Measurements from ENCODE around the gene KCNK15. TPM values are rescaled to one million over a fixed set of nuclear protein-coding genes. Genes with fewer than 3 reads are reported as not detected.

KCNK15 gene
- total RNA-seq, 1 experiment from 2014 or later: 0.33 TPM

GRCh38 chr20:44737116-44737515 lies 8.5 kb upstream of the KCNK15 start:
- Histone ChIP-seq H3K18ac (ENCODE audit: insufficient read length, low read depth, low read length) (no peak overlapping the region), H3K27ac (ENCODE audit: insufficient read length, low read depth, low read length) (no peak overlapping the region), H3K23me2 (ENCODE audit: insufficient read length, low read depth, low read length, poor library complexity, severe bottlenecking) (no peaks in the 10 kb centered on the region), H4K5ac (ENCODE audit: insufficient read length, low read depth, low read length) (no peak overlapping the region), H3K79me1 (ENCODE audit: insufficient read depth, low read depth, low read length, poor library complexity, severe bottlenecking) (no peaks in the 10 kb centered on the region), H2BK5ac (ENCODE audit: insufficient read length, low read length) (no peak overlapping the region), H3K4me2 (ENCODE audit: insufficient read depth, insufficient read length, low read length) (no peak overlapping the region), H3K4ac (ENCODE audit: low read depth, low read length) (no peak overlapping the region), H3K4me1 (ENCODE audit: insufficient read depth, low read length) (no peaks in the 10 kb centered on the region), H3K23ac (ENCODE audit: insufficient read length, low read depth, low read length) (no peak overlapping the region), H3K14ac (ENCODE audit: insufficient read depth, low read length) (no peak overlapping the region), H2BK120ac (ENCODE audit: low read depth, low read length, poor library complexity, severe bottlenecking) (no peak overlapping the region), H2AK5ac (ENCODE audit: insufficient read length, low read length) (no peak overlapping the region), H2AFZ (ENCODE audit: low read length) (no peak overlapping the region), H2BK12ac (ENCODE audit: insufficient read length, low read depth, low read length) (no peak overlapping the region), H3K56ac (ENCODE audit: insufficient read length, low read depth, low read length) (no peak overlapping the region), H3K9ac (ENCODE audit: extremely low read depth, insufficient read length, low read length) (no peak overlapping the region), H3K27me3 (ENCODE audit: insufficient read depth, low read length) (no peaks in the 10 kb centered on the region), H4K20me1 (ENCODE audit: control insufficient read depth, insufficient read depth, insufficient read length) (no peaks in the 10 kb centered on the region), H2BK15ac (ENCODE audit: low read depth, low read length) (no peak overlapping the region), H4K91ac (ENCODE audit: insufficient read length, low read depth, low read length) (no peak overlapping the region), H3K9me3 (ENCODE audit: control insufficient read depth, low read depth, low read length) (no peaks in the 10 kb centered on the region), H2BK20ac (ENCODE audit: low read depth, low read length, poor library complexity, severe bottlenecking) (no peak overlapping the region), H3T11ph (ENCODE audit: low read length) (no peak overlapping the region), H3K79me2 (ENCODE audit: insufficient read depth, low read length) (no peaks in the 10 kb centered on the region), H4K8ac (replicated peaks; ENCODE audit: insufficient read length, low read depth, low read length) (no peak overlapping the region)
- TF ChIP-seq, protein P1, sequence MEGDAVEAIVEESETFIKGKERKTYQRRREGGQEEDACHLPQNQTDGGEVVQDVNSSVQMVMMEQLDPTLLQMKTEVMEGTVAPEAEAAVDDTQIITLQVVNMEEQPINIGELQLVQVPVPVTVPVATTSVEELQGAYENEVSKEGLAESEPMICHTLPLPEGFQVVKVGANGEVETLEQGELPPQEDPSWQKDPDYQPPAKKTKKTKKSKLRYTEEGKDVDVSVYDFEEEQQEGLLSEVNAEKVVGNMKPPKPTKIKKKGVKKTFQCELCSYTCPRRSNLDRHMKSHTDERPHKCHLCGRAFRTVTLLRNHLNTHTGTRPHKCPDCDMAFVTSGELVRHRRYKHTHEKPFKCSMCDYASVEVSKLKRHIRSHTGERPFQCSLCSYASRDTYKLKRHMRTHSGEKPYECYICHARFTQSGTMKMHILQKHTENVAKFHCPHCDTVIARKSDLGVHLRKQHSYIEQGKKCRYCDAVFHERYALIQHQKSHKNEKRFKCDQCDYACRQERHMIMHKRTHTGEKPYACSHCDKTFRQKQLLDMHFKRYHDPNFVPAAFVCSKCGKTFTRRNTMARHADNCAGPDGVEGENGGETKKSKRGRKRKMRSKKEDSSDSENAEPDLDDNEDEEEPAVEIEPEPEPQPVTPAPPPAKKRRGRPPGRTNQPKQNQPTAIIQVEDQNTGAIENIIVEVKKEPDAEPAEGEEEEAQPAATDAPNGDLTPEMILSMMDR (conservative IDR thresholded peaks at IDR 0.05): no peak
- Mint-ChIP-seq H3K36me3 (ENCODE audit: insufficient read depth in 1 of 3, low read depth in 3 of 3) (peaks cover 2 to 4% (median 2%) of the 10 kb centered on the region in 3 experiments; a peak in 2 of 7 replicates), H3K27me3 (ENCODE audit: low read depth) (peaks cover 16% of the 10 kb centered on the region), H3K27ac (no peak overlapping the region), H3K9me3 (no peaks in the 10 kb centered on the region; a peak in 1 of 5 replicates), H3K4me1 (peaks cover 17 to 32% of the 10 kb centered on the region in 2 experiments), H3K4me3 (no peak overlapping the region)
- WGBS (ENCODE audit: extremely low coverage, insufficient read length, low lambda C conversion rate): no CpG with 5 or more reads among the region's 4 CpGs
- DNase-seq: no peak
